ENCODE results near the gene FOXC2. TPM values are rescaled to one million over a fixed set of nuclear protein-coding genes. Genes with fewer than 3 reads are reported as not detected.

FOXC2 gene
- 0.56 and 2.4 TPM in 2 replicates for total RNA-seq
- 3.7 and 10.5 TPM in 2 replicates for polyA plus RNA-seq

GRCh38 chr16:86566601-86566965 is at the start of gene FOXC2:
FOXC2 (plus strand) TSS chr16:86566829; CDS start chr16:86567336, 507 bp downstream.
- peak; percentile 95 for DNase-seq (ENCODE audit: low read depth in 1 of 2, low spot score in 1 of 2)
- H3K27ac ChIP-seq: peak within 1 kb of the TSS; percentile 71
- H3K4me3 ChIP-seq: peak within 1 kb of the TSS; percentile 76
- TF ChIP-seq CTCF (IDR thresholded peaks at IDR 0.05; ENCODE audit: low read depth, low read length): no peak
- peaks cover 67% of the 10 kb centered on the region for H3K27me3 ChIP-seq
- H3K36me3 ChIP-seq: no peaks in the 10 kb centered on the region
- H3K9me3 ChIP-seq (ENCODE audit: low read depth): no peaks in the 10 kb centered on the region
- peaks cover 20% of the 10 kb centered on the region for H3K4me1 ChIP-seq (ENCODE audit: low read depth)

- no peaks in the 10 kb centered on the region for H3K9me3 ChIP-seq (ENCODE audit: low read depth)
- H3K27me3 ChIP-seq: peaks cover 74% of the 10 kb centered on the region
- H3K4me1 ChIP-seq (ENCODE audit: low read depth): peaks cover 7% of the 10 kb centered on the region
- H3K27ac ChIP-seq: no peak overlapping the region
- no peak for TF ChIP-seq CTCF (IDR thresholded peaks at IDR 0.05; ENCODE audit: low read depth, low read length)
- H3K4me3 ChIP-seq: no peak overlapping the region
- H3K36me3 ChIP-seq: no peaks in the 10 kb centered on the region
- DNase-seq (ENCODE audit: low read depth in 1 of 2, low spot score in 1 of 2): no peak
Measured at GRCh38 chr16:86517033-86517432, 49.6 kb upstream of the FOXC2 start.

DNA sequence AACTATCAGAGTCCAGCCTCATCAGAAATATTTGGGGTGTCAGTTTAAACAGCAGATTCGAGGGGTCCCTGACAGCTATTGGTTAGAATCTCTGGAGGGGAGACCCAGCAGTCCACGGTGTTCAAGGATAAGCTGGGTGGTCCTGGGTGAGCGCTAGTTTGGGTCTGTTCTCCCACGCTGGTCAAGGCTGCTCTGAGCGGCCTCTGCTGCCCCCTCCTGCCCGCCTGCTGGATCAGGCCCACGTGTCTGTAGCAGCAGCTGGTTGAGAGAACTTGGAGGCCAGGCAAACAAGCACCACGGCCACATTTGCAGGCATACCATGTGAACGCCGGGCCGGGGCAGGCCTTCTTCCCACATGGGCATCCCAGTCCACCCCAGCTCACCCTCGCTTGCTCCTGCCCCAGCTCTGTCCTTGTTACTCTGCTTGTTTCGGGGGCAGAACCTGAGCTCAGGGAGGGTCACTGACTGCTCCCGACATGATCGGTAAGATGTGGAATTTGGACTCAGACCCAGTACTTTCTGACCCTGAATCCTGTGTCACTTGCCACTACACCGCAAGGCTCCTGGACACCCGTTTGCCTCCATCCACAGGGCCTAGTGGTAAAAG is 48.9 kb upstream of the FOXC2 start:
- Histone ChIP-seq H3K27ac (no peak overlapping the region), H3K4me1 (ENCODE audit: low read depth) (peaks cover 7% of the 10 kb centered on the region), H3K4me3 (no peak overlapping the region), H3K36me3 (no peaks in the 10 kb centered on the region), H3K9me3 (ENCODE audit: low read depth) (no peaks in the 10 kb centered on the region), H3K27me3 (peaks cover 69% of the 10 kb centered on the region)
- peak; percentile 78 to 79 for DNase-seq (ENCODE audit: low read depth in 1 of 2, low spot score in 1 of 2)
- peak; percentile 90 for TF ChIP-seq CTCF (IDR thresholded peaks at IDR 0.05; ENCODE audit: low read depth, low read length)

- no peak for DNase-seq (ENCODE audit: low read depth in 1 of 2, low spot score in 1 of 2)
- Histone ChIP-seq H3K4me3 (no peak overlapping the region), H3K27me3 (peaks cover 55% of the 10 kb centered on the region), H3K36me3 (no peaks in the 10 kb centered on the region), H3K9me3 (ENCODE audit: low read depth) (no peaks in the 10 kb centered on the region), H3K27ac (no peak overlapping the region), H3K4me1 (ENCODE audit: low read depth) (peaks cover 7% of the 10 kb centered on the region)
- TF ChIP-seq CTCF (IDR thresholded peaks at IDR 0.05; ENCODE audit: low read depth, low read length): no peak
Measured at GRCh38 chr16:86519007-86519648, 47.5 kb upstream of the FOXC2 start.

DNA sequence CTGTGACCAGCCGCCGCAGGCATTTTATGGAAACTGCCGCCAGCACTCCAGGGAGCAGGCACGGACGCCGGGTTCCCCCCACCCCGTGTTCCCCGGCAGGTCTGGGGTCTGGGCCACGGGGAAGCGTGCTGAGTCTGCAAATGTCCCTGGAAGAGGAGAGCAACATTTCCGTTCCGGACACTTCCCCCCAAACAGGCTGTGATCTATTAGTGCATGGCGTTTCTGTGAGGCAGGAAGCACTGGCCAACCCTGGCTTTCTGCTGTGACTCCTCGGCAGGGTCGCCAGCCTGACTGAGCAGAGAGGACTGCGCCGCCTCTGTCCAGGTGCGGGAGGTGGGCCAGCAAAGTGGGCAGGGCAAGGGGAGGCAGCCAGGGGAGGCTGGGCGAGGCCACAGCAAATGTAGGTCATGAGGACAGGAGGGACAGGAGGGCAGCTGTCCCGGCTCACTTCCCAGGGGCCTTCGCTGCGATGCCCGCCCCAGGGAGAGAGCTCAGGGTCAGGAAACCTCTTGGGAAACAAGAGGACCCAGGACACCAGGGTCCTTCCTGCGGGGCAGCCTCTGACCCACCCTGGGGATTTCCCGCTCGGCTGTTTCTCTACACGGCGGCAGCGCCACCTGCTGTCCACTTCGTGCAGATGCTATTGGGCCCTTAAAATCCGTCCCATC is 46.8 kb upstream of the FOXC2 start:
- Histone ChIP-seq H3K9me3 (ENCODE audit: low read depth) (no peaks in the 10 kb centered on the region), H3K4me3 (no peak overlapping the region), H3K27me3 (peaks cover 48% of the 10 kb centered on the region), H3K36me3 (no peaks in the 10 kb centered on the region), H3K4me1 (ENCODE audit: low read depth) (peaks cover 7% of the 10 kb centered on the region), H3K27ac (no peak overlapping the region)
- TF ChIP-seq CTCF (IDR thresholded peaks at IDR 0.05; ENCODE audit: low read depth, low read length): peak; percentile 91
- peak; percentile 59 to 83 for DNase-seq (ENCODE audit: low read depth in 1 of 2, low spot score in 1 of 2)

Measured in cardiac muscle cell (in vitro differentiated cells and primary cell).